ENCODE data around the gene BIN1.

The BIN1 gene

DNA sequence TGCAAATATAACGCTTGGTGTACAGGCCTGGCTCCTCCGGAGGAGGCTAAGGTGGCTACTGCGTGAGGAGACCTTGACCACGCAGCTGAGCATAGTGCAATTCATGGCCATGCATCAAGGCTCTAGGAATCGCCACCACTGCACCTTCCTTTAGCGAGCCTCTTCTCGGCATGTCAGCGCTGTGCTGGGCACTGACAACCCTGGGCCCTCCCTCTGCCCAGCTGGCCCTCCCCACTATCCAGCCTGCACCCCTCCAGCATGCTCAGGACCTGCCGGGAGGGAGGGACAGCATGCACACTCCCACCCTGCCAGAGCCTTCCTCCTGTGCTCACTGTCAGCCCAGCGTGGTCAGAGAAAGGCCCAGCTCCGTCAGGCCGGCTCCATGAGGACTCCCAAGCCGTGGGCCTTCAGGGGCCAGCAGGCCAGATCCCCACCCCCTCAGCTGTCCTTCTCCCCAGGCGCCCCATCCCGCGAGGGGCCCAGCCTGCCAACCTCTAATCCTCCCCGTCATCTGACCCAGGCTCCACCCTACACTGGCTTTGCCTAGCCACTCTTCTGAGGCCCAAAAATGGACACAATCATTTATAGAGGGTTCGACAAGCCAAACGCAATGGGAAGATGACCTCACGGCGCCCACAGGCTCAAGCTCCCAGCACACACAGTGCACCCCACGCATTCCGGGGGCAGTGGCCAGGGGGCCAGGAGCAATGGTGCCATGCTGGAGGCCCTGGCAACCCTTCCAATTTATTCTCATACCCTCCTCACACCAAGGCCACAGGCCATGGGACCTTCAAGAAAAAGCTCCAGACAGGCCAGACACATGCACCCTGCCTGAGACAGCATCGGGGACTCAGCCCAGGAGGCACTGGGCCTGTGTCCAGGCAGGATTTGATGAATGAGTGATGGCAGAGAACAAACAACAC is 3.5 kb downstream of the BIN1 start:
- DNase-seq, result no peak

GRCh38 chr2:127102521-127103242 is 4.3 kb downstream of the BIN1 start:
- no peak for DNase-seq

GRCh38 chr2:127101756-127102477 is 5.0 kb downstream of the BIN1 start:
- DNase-seq, result no peak

- DNase-seq, result no peak
Measured at GRCh38 chr2:127101048-127101611, 5.8 kb downstream of the BIN1 start.

GRCh38 chr2:127100251-127101047 is 6.5 kb downstream of the BIN1 start:
- DNase-seq, result no peak

GRCh38 chr2:127098711-127099110 is 8.2 kb downstream of the BIN1 start:
- no peak for DNase-seq

DNA sequence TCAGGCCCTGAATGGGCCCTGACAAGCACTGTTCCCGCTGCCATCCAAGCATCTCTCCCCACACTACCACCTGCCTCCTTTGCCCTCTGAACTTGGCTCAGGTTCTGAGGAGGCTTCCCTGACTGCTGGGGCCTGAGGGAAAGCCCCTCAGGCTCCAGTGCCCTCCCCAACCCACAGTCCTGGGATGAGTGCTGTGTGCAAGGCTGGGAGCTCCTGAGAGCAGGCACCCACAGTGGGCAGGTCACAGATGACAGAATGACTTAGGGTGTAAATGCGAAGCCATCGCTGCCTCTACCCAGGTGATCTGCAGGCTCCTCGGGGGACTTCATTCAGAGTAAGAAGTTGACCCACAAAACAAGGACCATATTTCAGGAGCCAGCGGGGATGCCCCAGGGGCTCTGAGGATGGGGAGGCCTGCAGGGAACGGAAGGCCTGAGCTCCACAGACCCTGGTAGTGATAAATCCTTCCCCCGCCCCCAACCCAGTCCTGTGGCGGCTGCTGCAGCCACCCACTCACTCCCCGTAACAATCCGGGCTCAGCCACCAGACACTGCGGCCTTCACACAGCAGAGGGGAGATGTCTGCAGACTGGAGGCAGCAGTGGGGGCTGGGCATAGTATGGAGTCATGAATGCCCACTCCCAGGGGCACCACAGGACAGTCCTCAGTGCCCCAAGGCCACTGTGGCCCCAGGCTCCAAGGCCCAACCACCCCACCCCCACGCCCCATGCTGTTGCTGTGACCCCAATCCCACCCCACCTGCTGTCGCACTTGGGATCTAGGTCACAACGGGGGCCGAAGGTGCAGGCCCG is 8.9 kb downstream of the BIN1 start:
- DNase-seq, result no peak

- DNase-seq, result no peak
Measured at GRCh38 chr2:127097471-127097765, 9.5 kb downstream of the BIN1 start.

- no peak for DNase-seq
Measured at GRCh38 chr2:127096718-127097470, 10.1 kb downstream of the BIN1 start.

DNA sequence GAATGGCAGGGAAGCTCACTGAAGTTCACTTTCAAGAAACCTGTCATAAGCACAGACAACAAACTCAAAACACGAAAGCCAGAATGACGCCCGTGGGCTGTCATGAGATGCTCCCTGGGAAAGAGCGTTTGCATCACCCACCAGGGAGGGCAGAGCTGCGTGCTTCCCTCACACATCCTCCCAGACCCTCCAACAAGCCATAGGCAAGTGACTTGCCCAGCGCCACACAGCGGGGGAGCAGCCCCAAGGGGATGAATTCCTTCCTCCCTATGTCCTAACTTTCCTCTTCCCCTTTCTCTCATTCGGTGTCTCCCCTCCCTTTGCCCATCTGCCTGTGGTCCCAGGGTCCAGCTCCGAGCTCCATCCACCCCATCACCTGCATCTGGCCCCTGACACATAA is 10.7 kb downstream of the BIN1 start:
- no peak for DNase-seq

DNA sequence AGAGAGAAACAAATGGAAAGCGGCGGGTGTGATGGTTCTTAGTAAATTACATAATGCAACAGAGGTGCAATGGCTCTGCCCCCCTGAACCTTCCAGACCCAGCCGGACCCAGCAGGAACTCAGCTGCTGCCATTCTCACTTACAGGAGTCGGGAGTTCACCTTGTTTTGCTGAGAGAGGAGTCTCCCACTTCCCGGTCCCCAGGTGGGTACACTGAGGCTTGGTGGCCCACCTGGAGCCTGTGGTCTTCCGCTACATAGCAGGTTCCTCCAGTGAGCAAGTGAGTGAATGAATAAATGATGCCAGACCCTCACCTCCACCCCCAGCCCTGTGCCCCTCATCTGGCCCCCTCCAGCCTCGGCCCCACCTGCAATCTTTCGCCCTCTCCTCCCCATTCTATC is 11.2 kb downstream of the BIN1 start:
- DNase-seq, result no peak

- no peak for DNase-seq
Measured at GRCh38 chr2:127095367-127095641, 11.7 kb downstream of the BIN1 start.

- DNase-seq, result no peak
Measured at GRCh38 chr2:127094509-127095366, 12.2 kb downstream of the BIN1 start.

GRCh38 chr2:127093648-127094210 is 13.2 kb downstream of the BIN1 start:
- no peak for DNase-seq

DNA sequence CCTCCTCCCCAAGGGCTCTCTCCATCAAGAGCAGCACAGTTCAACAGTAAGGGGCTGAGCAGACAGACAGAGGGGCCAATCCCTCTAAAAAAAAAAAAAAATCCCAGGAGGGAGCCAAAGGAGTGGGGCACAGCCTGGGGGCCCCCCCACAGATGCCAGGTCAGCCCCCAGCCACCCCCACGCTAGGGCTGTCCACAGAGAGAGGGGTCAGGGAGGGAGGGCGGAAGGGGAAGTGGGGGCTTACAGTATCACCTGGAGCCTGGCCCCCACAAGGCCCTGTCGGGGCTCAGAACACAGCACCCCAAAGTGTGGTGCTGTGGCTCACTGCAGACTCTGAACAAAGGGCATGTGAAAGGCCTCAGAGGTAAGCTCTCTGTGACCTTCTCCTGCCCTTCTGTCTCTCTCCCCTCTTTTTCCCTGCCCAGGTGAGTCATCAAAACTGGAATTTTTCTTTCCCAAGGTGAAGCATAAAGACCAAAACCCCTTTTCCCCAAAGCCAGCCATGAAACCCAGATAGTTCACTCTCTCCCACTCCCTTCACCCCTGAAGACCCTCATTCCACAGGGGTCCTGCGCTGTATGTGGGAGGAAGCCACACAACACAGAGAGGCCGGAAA is 13.9 kb downstream of the BIN1 start:
- no peak for DNase-seq

DNA sequence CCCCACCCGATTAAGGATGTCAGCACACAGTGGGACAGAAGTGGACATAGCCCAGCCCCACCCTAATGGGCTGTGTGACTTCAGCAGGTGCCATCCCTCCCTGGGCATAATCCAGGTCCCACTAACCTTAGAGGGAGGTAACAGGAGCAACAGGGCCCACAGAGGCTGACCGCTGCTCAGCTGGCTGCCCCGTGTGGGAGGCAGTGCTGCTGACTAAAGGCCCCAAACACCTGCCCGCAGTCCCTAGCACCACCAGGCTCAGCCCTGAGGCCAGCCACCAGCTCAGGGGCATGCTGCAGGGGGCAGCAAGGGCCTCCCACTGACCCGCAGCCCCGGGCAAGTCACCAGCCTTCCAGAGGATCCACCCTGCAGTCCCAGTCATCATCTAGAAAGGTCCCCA is 14.6 kb downstream of the BIN1 start:
- no peak for DNase-seq

DNA sequence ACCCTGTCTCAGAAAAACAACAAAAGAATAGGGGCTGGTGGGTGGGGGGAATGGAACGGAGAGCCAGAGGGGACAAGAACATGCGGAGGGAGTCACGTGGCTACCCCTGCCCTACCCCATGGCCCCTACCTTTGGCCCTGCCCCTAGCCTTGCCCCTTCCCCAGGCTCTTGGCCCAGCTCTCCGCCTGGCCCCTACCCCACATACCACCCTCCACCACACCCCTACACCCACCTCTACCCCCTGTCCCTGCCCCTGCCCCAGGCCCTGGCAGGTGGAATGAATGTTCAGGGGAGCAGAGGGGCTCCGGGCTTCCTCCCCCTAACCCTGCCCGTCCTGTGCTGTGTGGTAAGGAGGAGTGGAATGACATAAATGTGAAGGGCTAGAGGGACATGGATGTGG is 15.1 kb downstream of the BIN1 start:
- DNase-seq, result no peak

GRCh38 chr2:127091148-127091547 is 15.8 kb downstream of the BIN1 start:
- DNase-seq, result no peak
